Stimulated activated CD4-positive, alpha-beta T cell treated with anti-CD3 and anti-CD28 coated beads, TNF-alpha, amount 100 ng/mL, for 24 hours (primary cell): ENCODE measurements around the gene CTRB2.
"Not testable (repeated sequence)": the region's sequence is repeated elsewhere in the genome, so short reads cannot be mapped to it uniquely, and the experiment has no call there.

ENCODE experiments used
- DNase-seq, 3 experiments: peaks; one replicate each; pipeline ENCODE4 v3.0.0-alpha.2; 2020; ENCODE audit warnings: low read depth in 3 of 3

The CTRB2 gene

GRCh38 chr16:75227361-75228142 lies 20.6 kb upstream of the CTRB2 start:
- no peak for DNase-seq

GRCh38 chr16:75226550-75227360 lies 19.8 kb upstream of the CTRB2 start:
- DNase-seq = no peak

- DNase-seq = no peak
Observed at GRCh38 chr16:75225678-75226515, 18.9 kb upstream of the CTRB2 start.

GRCh38 chr16:75225092-75225491 lies 18.1 kb upstream of the CTRB2 start:
- no peak for DNase-seq

- DNase-seq = no peak
Observed at GRCh38 chr16:75224306-75225082, 17.5 kb upstream of the CTRB2 start.

- DNase-seq = not testable (repeated sequence)
Observed at GRCh38 chr16:75223129-75223528, 16.2 kb upstream of the CTRB2 start.

- no peak for DNase-seq
Observed at GRCh38 chr16:75222271-75222783, 15.4 kb upstream of the CTRB2 start.

- no peak for DNase-seq
Observed at GRCh38 chr16:75219838-75220237, 12.9 kb upstream of the CTRB2 start.

- DNase-seq = no peak
Observed at GRCh38 chr16:75219088-75219487, 12.1 kb upstream of the CTRB2 start.

- no peak for DNase-seq
Observed at GRCh38 chr16:75218256-75219076, 11.5 kb upstream of the CTRB2 start, which contains the start of gene CTRB1. CTRB1 (plus strand) TSS chr16:75218988; CDS start chr16:75219008, 20 bp downstream.

GRCh38 chr16:75217389-75217851 lies 10.5 kb upstream of the CTRB2 start:
- no peak for DNase-seq

- DNase-seq = no peak
Observed at GRCh38 chr16:75216576-75216975, 9.6 kb upstream of the CTRB2 start.

- DNase-seq = no peak
Observed at GRCh38 chr16:75216127-75216526, 9.2 kb upstream of the CTRB2 start.

GRCh38 chr16:75211286-75211685 lies 4.3 kb upstream of the CTRB2 start:
- not testable (repeated sequence) for DNase-seq

- no peak for DNase-seq
Observed at GRCh38 chr16:75209944-75210343, 3.0 kb upstream of the CTRB2 start.

- not testable (repeated sequence) for DNase-seq
Observed at GRCh38 chr16:75209514-75209913, 2.6 kb upstream of the CTRB2 start.

GRCh38 chr16:75208861-75209505 lies 2.0 kb upstream of the CTRB2 start:
- no peak for DNase-seq

GRCh38 chr16:75208242-75208825 lies 1.4 kb upstream of the CTRB2 start:
- no peak for DNase-seq

- DNase-seq = no peak
Observed at GRCh38 chr16:75207831-75208230, 870 bp upstream of the CTRB2 start.
